IMR-90 (cell line): ENCODE results near the gene KCNG4.

Experiments
- CEBPB ChIP-seq: IDR thresholded peaks from 2 replicates; pipeline ENCODE4 v1.6.1; 2012; ENCODE audit warnings: low read depth, low read length, improper control_type of control experiment
- CTCF ChIP-seq: conservative IDR thresholded peaks from 2 replicates; pipeline ENCODE4 v1.5.1; 2012; ENCODE audit warnings: mild to moderate bottlenecking, low read depth, low read length, improper control_type of control experiment
- FOS ChIP-seq: fragments of 150-350 bp; IDR thresholded peaks from 2 replicates; pipeline ENCODE4 v1.6.1; 2016; ENCODE audit warnings: low read depth, low read length
- MAFK ChIP-seq: IDR thresholded peaks from 2 replicates; pipeline ENCODE4 v1.6.1; 2012; ENCODE audit warnings: low read depth, low read length, improper control_type of control experiment
- MAZ ChIP-seq: IDR thresholded peaks from 2 replicates; pipeline ENCODE4 v1.6.1; 2012; ENCODE audit warnings: low read depth, mild to moderate bottlenecking, low read length, improper control_type of control experiment, moderate library complexity, borderline replicate concordance
- MXI1 ChIP-seq: IDR thresholded peaks from 2 replicates; pipeline ENCODE4 v1.6.1; 2012; ENCODE audit warnings: low read depth, mild to moderate bottlenecking, low read length, moderate library complexity, borderline replicate concordance
- POLR2A ChIP-seq: IDR thresholded peaks from 2 replicates; pipeline ENCODE4 v1.6.1; 2012; ENCODE audit warnings: mild to moderate bottlenecking, low read depth, low read length
- RFX5 ChIP-seq: IDR thresholded peaks from 2 replicates; pipeline ENCODE4 v1.8.0; 2012; ENCODE audit warnings: low read depth, mild to moderate bottlenecking, low read length, moderate library complexity
- SMC3 ChIP-seq: fragments of 150-350 bp; IDR thresholded peaks from 2 replicates; pipeline ENCODE4 v1.6.1; 2016; ENCODE audit warnings: low read depth, mild to moderate bottlenecking, antibody characterized with exemption, low read length, moderate library complexity

- TF ChIP-seq CTCF (no peak), POLR2A (no peak), MXI1 (no peak), FOS (no peak), SMC3 (no peak), MAZ (no peak), RFX5 (no peak), MAFK (no peak), CEBPB (no peak)
Observed at GRCh38 chr16:84233748-84234147, 6.1 kb downstream of the KCNG4 start.
